HL-60 (cell line): ENCODE measurements around the gene PLVAP.

Experiments
- DNase-seq, 2 experiments: peaks; one replicate each; pipeline ENCODE4 v3.0.0-alpha.2; 2010 to 2020; ENCODE audit warnings: low read depth in 1 of 2, low spot score in 1 of 2
- H3K27ac ChIP-seq: fragments of 250-450 bp; sonication (Bioruptor Pico); replicated peaks from 2 replicates; pipeline ENCODE4 v1.5.1; 2020; ENCODE audit warnings: mild to moderate bottlenecking, moderate library complexity
- H3K27me3 ChIP-seq: fragments of 250-450 bp; sonication (Bioruptor Pico); 2 replicates; pipeline ENCODE4 v1.5.1; 2021; ENCODE audit warnings: mild to moderate bottlenecking, moderate library complexity; ENCODE audit not compliant: insufficient read depth, poor library complexity, severe bottlenecking
- H3K4me3 ChIP-seq: replicated peaks from 2 replicates; pipeline ENCODE4 v1.5.1; 2011; ENCODE audit warnings: mild to moderate bottlenecking, control low read depth, low read length; ENCODE audit not compliant: insufficient read depth
- GABPA ChIP-seq: IDR thresholded peaks from 2 replicates; pipeline ENCODE4 v1.6.1; 2012; ENCODE audit warnings: low read depth
- POLR2AphosphoS5 ChIP-seq: IDR thresholded peaks from 2 replicates; pipeline ENCODE4 v1.6.1; 2012; ENCODE audit warnings: low read depth
- SPI1 ChIP-seq: IDR thresholded peaks from 2 replicates; pipeline ENCODE4 v1.6.1; 2012; ENCODE audit warnings: low read depth, mild to moderate bottlenecking, borderline replicate concordance
- TF ChIP-seq, protein P1 (sequence below): IDR thresholded peaks from one replicate; pipeline ENCODE4 v1.5.1; 2011; ENCODE audit warnings: low read length, control low read depth, inconsistent platforms; ENCODE audit not compliant: insufficient read depth
- TF ChIP-seq, protein P2 (sequence below): IDR thresholded peaks from 2 replicates; pipeline ENCODE4 v1.6.1; 2012; ENCODE audit warnings: low read depth; ENCODE audit not compliant: insufficient replicate concordance

Gene PLVAP

DNA sequence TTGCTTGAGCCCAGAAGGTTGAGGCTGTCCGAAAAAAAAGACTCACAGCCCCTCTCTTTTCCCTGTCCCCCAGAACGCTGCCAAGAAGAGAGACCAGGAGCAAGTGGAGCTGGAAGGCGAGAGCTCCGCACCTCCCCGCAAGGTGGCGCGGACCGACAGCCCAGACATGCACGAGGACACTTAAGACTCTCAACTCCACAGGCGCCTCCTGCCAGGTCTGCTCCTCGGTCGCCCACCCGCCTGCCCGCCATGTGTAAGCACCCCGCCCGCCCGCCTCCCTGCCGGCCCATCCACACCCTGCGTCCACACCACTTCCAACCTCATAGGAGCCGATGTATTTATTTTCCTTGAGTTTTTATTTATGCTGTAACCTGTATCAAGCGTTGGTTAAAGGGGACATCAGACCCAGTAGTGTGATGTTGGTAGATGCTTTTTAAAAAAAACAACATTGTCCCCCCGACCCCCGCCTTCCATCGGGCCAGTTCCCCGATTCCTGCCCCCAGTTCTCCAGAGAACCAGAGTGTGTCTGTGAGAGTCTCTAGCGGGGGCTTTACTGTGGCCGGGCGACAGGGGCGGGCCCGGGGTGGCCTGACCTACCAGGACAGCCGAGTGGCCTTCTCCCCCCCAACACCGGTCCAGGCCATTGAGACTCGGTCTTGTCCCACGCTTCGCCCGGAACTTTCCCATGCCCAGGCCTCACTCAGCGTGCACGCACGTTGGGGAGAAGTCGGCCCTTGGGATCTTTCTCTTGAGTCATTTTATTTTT lies 57.5 kb downstream of the PLVAP start:
- H3K27me3 ChIP-seq = no peaks in the 10 kb centered on the region
- no peak for DNase-seq
- no peak overlapping the region for H3K4me3 ChIP-seq
- no peak overlapping the region for H3K27ac ChIP-seq
- TF ChIP-seq, protein P1, sequence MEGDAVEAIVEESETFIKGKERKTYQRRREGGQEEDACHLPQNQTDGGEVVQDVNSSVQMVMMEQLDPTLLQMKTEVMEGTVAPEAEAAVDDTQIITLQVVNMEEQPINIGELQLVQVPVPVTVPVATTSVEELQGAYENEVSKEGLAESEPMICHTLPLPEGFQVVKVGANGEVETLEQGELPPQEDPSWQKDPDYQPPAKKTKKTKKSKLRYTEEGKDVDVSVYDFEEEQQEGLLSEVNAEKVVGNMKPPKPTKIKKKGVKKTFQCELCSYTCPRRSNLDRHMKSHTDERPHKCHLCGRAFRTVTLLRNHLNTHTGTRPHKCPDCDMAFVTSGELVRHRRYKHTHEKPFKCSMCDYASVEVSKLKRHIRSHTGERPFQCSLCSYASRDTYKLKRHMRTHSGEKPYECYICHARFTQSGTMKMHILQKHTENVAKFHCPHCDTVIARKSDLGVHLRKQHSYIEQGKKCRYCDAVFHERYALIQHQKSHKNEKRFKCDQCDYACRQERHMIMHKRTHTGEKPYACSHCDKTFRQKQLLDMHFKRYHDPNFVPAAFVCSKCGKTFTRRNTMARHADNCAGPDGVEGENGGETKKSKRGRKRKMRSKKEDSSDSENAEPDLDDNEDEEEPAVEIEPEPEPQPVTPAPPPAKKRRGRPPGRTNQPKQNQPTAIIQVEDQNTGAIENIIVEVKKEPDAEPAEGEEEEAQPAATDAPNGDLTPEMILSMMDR = no peak
- TF ChIP-seq GABPA = no peak
- TF ChIP-seq POLR2AphosphoS5 = no peak
- TF ChIP-seq, protein P2, sequence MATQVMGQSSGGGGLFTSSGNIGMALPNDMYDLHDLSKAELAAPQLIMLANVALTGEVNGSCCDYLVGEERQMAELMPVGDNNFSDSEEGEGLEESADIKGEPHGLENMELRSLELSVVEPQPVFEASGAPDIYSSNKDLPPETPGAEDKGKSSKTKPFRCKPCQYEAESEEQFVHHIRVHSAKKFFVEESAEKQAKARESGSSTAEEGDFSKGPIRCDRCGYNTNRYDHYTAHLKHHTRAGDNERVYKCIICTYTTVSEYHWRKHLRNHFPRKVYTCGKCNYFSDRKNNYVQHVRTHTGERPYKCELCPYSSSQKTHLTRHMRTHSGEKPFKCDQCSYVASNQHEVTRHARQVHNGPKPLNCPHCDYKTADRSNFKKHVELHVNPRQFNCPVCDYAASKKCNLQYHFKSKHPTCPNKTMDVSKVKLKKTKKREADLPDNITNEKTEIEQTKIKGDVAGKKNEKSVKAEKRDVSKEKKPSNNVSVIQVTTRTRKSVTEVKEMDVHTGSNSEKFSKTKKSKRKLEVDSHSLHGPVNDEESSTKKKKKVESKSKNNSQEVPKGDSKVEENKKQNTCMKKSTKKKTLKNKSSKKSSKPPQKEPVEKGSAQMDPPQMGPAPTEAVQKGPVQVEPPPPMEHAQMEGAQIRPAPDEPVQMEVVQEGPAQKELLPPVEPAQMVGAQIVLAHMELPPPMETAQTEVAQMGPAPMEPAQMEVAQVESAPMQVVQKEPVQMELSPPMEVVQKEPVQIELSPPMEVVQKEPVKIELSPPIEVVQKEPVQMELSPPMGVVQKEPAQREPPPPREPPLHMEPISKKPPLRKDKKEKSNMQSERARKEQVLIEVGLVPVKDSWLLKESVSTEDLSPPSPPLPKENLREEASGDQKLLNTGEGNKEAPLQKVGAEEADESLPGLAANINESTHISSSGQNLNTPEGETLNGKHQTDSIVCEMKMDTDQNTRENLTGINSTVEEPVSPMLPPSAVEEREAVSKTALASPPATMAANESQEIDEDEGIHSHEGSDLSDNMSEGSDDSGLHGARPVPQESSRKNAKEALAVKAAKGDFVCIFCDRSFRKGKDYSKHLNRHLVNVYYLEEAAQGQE = no peak
- TF ChIP-seq SPI1 = no peak

DNA sequence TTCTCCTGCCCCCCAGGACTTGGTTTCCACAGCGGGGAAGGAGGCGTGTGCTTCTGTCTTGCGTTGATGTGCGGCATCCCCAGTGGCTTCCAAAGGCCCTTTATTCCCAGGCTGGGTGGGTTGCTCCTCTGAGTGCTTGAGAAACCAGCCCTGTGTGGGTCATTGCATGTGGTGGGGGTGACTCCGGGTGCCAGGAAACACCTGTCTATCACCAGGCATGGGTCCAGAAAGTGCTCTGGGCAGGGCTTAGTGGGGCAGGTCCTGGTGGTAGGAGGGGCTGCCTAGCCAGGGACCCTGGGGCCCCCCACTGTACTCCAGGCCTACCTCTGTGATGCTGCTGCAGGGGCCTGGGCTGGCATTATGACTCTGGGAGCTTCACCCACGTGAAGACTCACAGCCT lies 58.2 kb downstream of the PLVAP start:
- Histone ChIP-seq H3K27me3 (no peaks in the 10 kb centered on the region), H3K27ac (no peak overlapping the region), H3K4me3 (no peak overlapping the region)
- TF ChIP-seq, protein P1 = no peak
- no peak for TF ChIP-seq SPI1
- TF ChIP-seq GABPA = no peak
- no peak for TF ChIP-seq POLR2AphosphoS5
- TF ChIP-seq, protein P2 = no peak
- no peak for DNase-seq

DNA sequence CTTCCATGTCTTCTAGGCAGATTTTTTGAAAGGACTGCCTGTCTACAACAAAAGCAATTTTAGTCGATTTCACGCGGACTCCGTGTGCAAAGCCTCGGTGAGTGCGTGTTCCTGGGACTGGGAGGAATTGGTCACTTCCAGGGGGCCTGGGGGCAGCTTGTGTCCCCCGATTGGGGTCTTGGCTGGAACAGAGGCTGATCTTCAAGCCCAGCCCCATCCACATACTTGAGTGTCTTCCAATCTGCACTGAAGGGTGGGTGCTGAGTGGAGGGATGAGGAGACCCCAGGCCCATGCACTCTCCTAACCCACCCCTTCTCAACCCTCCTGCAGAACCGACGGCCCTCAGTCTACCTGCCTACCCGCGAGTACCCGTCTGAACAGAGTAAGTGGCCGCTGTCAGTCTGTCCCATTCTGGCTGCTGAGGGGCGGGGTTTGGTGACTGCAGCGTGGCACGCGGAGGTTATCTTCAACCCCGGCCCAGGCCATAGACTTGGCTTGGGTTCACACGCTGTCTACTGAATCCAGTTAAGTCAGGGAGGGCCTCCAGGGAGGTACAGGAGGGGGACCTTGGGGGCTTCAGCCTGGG lies 63.0 kb downstream of the PLVAP start:
- Histone ChIP-seq H3K27ac (no peak overlapping the region), H3K27me3 (no peaks in the 10 kb centered on the region), H3K4me3 (no peak overlapping the region)
- TF ChIP-seq, protein P2 = no peak
- TF ChIP-seq GABPA (no peak), SPI1 (no peak), POLR2AphosphoS5 (no peak)
- TF ChIP-seq, protein P1 = no peak
- DNase-seq = no peak
